H1 (cell line): ENCODE measurements around the gene TMEM204. TPM values are rescaled to one million over a fixed set of nuclear protein-coding genes. Genes with fewer than 3 reads are reported as not detected.

Source experiments
- CTCF ChIA-PET: fragments of 300-600 bp; sonication (Branson Sonifier 250); formaldehyde crosslinking; loops from one replicate; lab custom pipeline; 2021; ENCODE audit not compliant: partially characterized antibody; lab: Charles Lee
- POLR2A ChIA-PET: fragments of 300-600 bp; sonication (Branson Sonifier 250); formaldehyde crosslinking; loops from one replicate; lab custom pipeline; 2021; ENCODE audit warnings: inconsistent platforms; ENCODE audit not compliant: partially characterized antibody; lab: Charles Lee
- DNase-seq, 2 experiments: peaks; one replicate each; pipeline versions ENCODE4 v3.0.0 to v3.0.0-alpha.2; 2010 to 2022; ENCODE audit warnings: low spot score in 2 of 2, low read depth in 1 of 2, mixed read lengths in 1 of 2
- FAIRE-seq: peaks from 2 replicates; lab custom pipeline; 2011; peaks lifted over from hg19 to GRCh38; lab: Jason Lieb, UNC
- H2AFZ ChIP-seq: 2 replicates; pipeline ENCODE4 v1.8.1; 2012; ENCODE audit warnings: low read length, inconsistent platforms
- H2AK5ac ChIP-seq: 2 replicates; pipeline ENCODE4 v1.6.1; 2013; ENCODE audit warnings: low read depth, low read length
- H2BK120ac ChIP-seq: replicated peaks from 2 replicates; pipeline ENCODE3; 2013; ENCODE audit warnings: low read depth, low read length, inconsistent platforms
- H2BK12ac ChIP-seq: 2 replicates; pipeline ENCODE4 v1.6.1; 2013; ENCODE audit warnings: low read depth, low read length
- H2BK15ac ChIP-seq: 2 replicates; pipeline ENCODE4 v1.6.1; 2013; ENCODE audit warnings: low read length
- H2BK20ac ChIP-seq: 2 replicates; pipeline ENCODE4 v1.6.1; 2013; ENCODE audit warnings: low read length
- H2BK5ac ChIP-seq: 2 replicates; pipeline ENCODE4 v1.6.1; 2013; ENCODE audit warnings: low read depth, low read length
- H3K14ac ChIP-seq: 2 replicates; pipeline ENCODE4 v1.6.1; 2013; ENCODE audit warnings: inconsistent platforms; ENCODE audit not compliant: insufficient read length
- H3K18ac ChIP-seq: 2 replicates; pipeline ENCODE4 v1.6.1; 2013; ENCODE audit warnings: low read length; ENCODE audit errors: extremely low read depth
- H3K23ac ChIP-seq: 2 replicates; pipeline ENCODE4 v1.6.1; 2013; ENCODE audit warnings: inconsistent platforms; ENCODE audit not compliant: insufficient read length
- H3K23me2 ChIP-seq: 2 replicates; pipeline ENCODE4 v1.6.1; 2013; ENCODE audit warnings: low read depth, low read length
- H3K27ac ChIP-seq: 2 replicates; pipeline ENCODE4 v1.6.1; 2011; ENCODE audit warnings: low read depth, low read length, inconsistent platforms
- H3K27me3 ChIP-seq, 4 experiments: replicated peaks in 1 of 4; 1 replicate in 1 of 4; 2 replicates in 3 of 4; pipeline versions ENCODE4 v1.6.1 to v1.8.1; 2011 to 2013; ENCODE audit warnings: low read length in 3 of 4, mild to moderate bottlenecking in 3 of 4, inconsistent platforms in 2 of 4, mixed read lengths in 2 of 4, moderate library complexity in 1 of 4; ENCODE audit not compliant: control insufficient read depth in 3 of 4, insufficient read depth in 3 of 4; ENCODE audit errors: extremely low read depth in 1 of 4
- H3K36me3 ChIP-seq, 4 experiments: 2 replicates each; pipeline versions ENCODE4 v1.6.1 to v1.8.1; 2011 to 2013; ENCODE audit warnings: mild to moderate bottlenecking in 4 of 4, low read length in 3 of 4, moderate library complexity in 2 of 4, control low read depth in 1 of 4, inconsistent platforms in 1 of 4; ENCODE audit not compliant: insufficient read depth in 4 of 4, control insufficient read depth in 2 of 4
- H3K4ac ChIP-seq: replicated peaks from 2 replicates; pipeline ENCODE3; 2013; ENCODE audit warnings: low read length, low read depth, mixed read lengths, inconsistent platforms; ENCODE audit not compliant: insufficient read length
- H3K4me1 ChIP-seq, 4 experiments: replicated peaks in 1 of 4; 1 replicate in 1 of 4; 2 replicates in 3 of 4; pipeline versions ENCODE4 v1.6.1 to v1.8.1; 2011 to 2013; ENCODE audit warnings: low read length in 3 of 4, inconsistent platforms in 2 of 4, mixed read lengths in 1 of 4; ENCODE audit not compliant: insufficient read depth in 4 of 4, control insufficient read depth in 3 of 4
- H3K4me2 ChIP-seq, 2 experiments: 2 replicates each; pipeline versions ENCODE4 v1.6.1 to v1.8.1; 2011 to 2013; ENCODE audit warnings: low read depth in 2 of 2, low read length in 2 of 2, control low read depth in 1 of 2, inconsistent platforms in 1 of 2, mild to moderate bottlenecking in 1 of 2; ENCODE audit not compliant: insufficient read depth in 1 of 2
- H3K4me3 ChIP-seq, 4 experiments: fragments of 200-600, 300-600 bp in 1 of 4; sonication (generic), shearing (Covaris generic), sonication (Bioruptor Twin) in 1 of 4; 2 replicates each; pipeline versions ENCODE4 v1.5.1 to v1.8.1; 2011 to 2016; ENCODE audit warnings: low read length in 4 of 4, low read depth in 3 of 4, control low read depth in 2 of 4, inconsistent platforms in 2 of 4, mild to moderate bottlenecking in 2 of 4, mixed read lengths in 1 of 4, moderate library complexity in 1 of 4; ENCODE audit not compliant: insufficient read depth in 2 of 4; ENCODE audit errors: extremely low read depth in 1 of 4
- H3K56ac ChIP-seq: replicated peaks from 2 replicates; pipeline ENCODE3; 2013; ENCODE audit warnings: low read depth, mild to moderate bottlenecking, mixed read lengths, low read length, inconsistent platforms; ENCODE audit not compliant: insufficient read length
- H3K79me1 ChIP-seq: 2 replicates; pipeline ENCODE4 v1.6.1; 2013; ENCODE audit warnings: low read depth, low read length, control low read depth
- H3K79me2 ChIP-seq, 2 experiments: 2 replicates each; pipeline versions ENCODE4 v1.6.1 to v1.8.1; 2012 to 2013; ENCODE audit warnings: low read length in 2 of 2, mild to moderate bottlenecking in 2 of 2, inconsistent platforms in 1 of 2; ENCODE audit not compliant: insufficient read depth in 2 of 2, control insufficient read depth in 1 of 2
- H3K9ac ChIP-seq, 4 experiments: replicated peaks in 1 of 4; 1 replicate in 1 of 4; 2 replicates in 3 of 4; pipeline versions ENCODE4 v1.6.1 to v1.8.1; 2011 to 2013; ENCODE audit warnings: low read depth in 3 of 4, low read length in 3 of 4, control low read depth in 2 of 4, mild to moderate bottlenecking in 2 of 4, moderate library complexity in 2 of 4, inconsistent platforms in 1 of 4; ENCODE audit errors: extremely low read depth in 1 of 4
- H3K9me3 ChIP-seq, 2 experiments: 2 replicates each; pipeline versions ENCODE4 v1.6.1 to v1.8.1; 2012 to 2013; ENCODE audit warnings: mild to moderate bottlenecking in 2 of 2, moderate library complexity in 2 of 2, control low read depth in 1 of 2, inconsistent platforms in 1 of 2, low read depth in 1 of 2, low read length in 1 of 2, mixed read lengths in 1 of 2; ENCODE audit not compliant: insufficient read depth in 2 of 2
- H4K20me1 ChIP-seq, 2 experiments: replicated peaks in 1 of 2; 2 replicates each; pipeline versions ENCODE3 to v1.8.1; 2011 to 2013; ENCODE audit warnings: inconsistent platforms in 2 of 2, low read length in 2 of 2, mild to moderate bottlenecking in 1 of 2; ENCODE audit not compliant: insufficient read depth in 2 of 2, control insufficient read depth in 1 of 2
- H4K5ac ChIP-seq: 2 replicates; pipeline ENCODE4 v1.6.1; 2013; ENCODE audit warnings: low read length, low read depth, mixed read lengths, inconsistent platforms; ENCODE audit not compliant: insufficient read length
- H4K8ac ChIP-seq: 2 replicates; pipeline ENCODE4 v1.8.0; 2013; ENCODE audit warnings: mild to moderate bottlenecking, moderate library complexity, low read length, inconsistent platforms; ENCODE audit not compliant: insufficient read depth; ENCODE audit errors: extremely low read depth
- H4K91ac ChIP-seq: replicated peaks from 2 replicates; pipeline ENCODE3; 2013; ENCODE audit warnings: low read length, mixed read lengths, inconsistent platforms; ENCODE audit not compliant: insufficient read length
- CBX5 ChIP-seq: fragments of 300-800, 300-1000 bp; sonication (generic); IDR thresholded peaks from 2 replicates; pipeline ENCODE4 v1.7.1; 2016; ENCODE audit warnings: antibody characterized with exemption, low read length, low read depth
- CHD2 ChIP-seq: IDR thresholded peaks from 2 replicates; pipeline ENCODE4 v1.6.1; 2012; ENCODE audit warnings: low read length, improper control_type of control experiment
- CREB1 ChIP-seq: IDR thresholded peaks from 2 replicates; pipeline ENCODE4 v1.6.1; 2012; ENCODE audit warnings: inconsistent platforms
- CTBP2 ChIP-seq: IDR thresholded peaks from 2 replicates; pipeline ENCODE4 v1.7.0; 2011; ENCODE audit warnings: borderline replicate concordance, mild to moderate bottlenecking, moderate library complexity, mixed read lengths, low read length; ENCODE audit not compliant: insufficient read depth, insufficient read length
- KDM5A ChIP-seq: fragments of 200-600 bp; IDR thresholded peaks from 2 replicates; pipeline ENCODE4 v1.7.1; 2012; ENCODE audit warnings: mild to moderate bottlenecking, low read length, inconsistent platforms, mixed read lengths
- MAFK ChIP-seq: IDR thresholded peaks from 2 replicates; pipeline ENCODE4 v1.6.1; 2012; ENCODE audit warnings: low read depth, mild to moderate bottlenecking, improper control_type of control experiment, low read length
- NANOG ChIP-seq: IDR thresholded peaks from 2 replicates; pipeline ENCODE4 v1.6.1; 2011; ENCODE audit warnings: low read length, low read depth, mild to moderate bottlenecking, inconsistent platforms; ENCODE audit not compliant: insufficient read depth, poor library complexity, severe bottlenecking
- RFX5 ChIP-seq: IDR thresholded peaks from 2 replicates; pipeline ENCODE4 v1.6.1; 2011; ENCODE audit warnings: low read depth, low read length, improper control_type of control experiment, borderline replicate concordance
- SIX5 ChIP-seq: IDR thresholded peaks from 2 replicates; pipeline ENCODE4 v1.6.1; 2011; ENCODE audit warnings: mild to moderate bottlenecking, low read depth, low read length
- SP4 ChIP-seq: IDR thresholded peaks from 2 replicates; pipeline ENCODE4 v1.6.1; 2012; ENCODE audit warnings: low read length, inconsistent platforms
- TBP ChIP-seq: IDR thresholded peaks from 2 replicates; pipeline ENCODE4 v1.6.1; 2011; ENCODE audit warnings: low read depth, low read length, improper control_type of control experiment
- YY1 ChIP-seq: IDR thresholded peaks from 2 replicates; pipeline ENCODE4 v1.6.1; 2011; ENCODE audit warnings: low read depth, mild to moderate bottlenecking, low read length
- ZNF274 ChIP-seq: IDR thresholded peaks from 2 replicates; pipeline ENCODE4 v1.7.0; 2012; ENCODE audit warnings: low read length, borderline replicate concordance; ENCODE audit errors: extremely low read depth
- WGBS, 2 experiments: shearing (Covaris generic) in 1 of 2; methylation state at CpG; one replicate each; pipeline versions ENCODE4 v1.1.6 to v1.1.7; 2013 to 2015; ENCODE audit warnings: low lambda C conversion rate in 2 of 2, mixed read lengths in 2 of 2, inconsistent platforms in 1 of 2, low coverage in 1 of 2, missing lambda C conversion rate in 1 of 2; ENCODE audit not compliant: insufficient replicate concordance in 2 of 2, insufficient coverage in 1 of 2, insufficient read length in 1 of 2; ENCODE audit errors: extremely low coverage in 1 of 2, missing lambda C conversion rate in 1 of 2; 5-methylcytosine and 5-hydroxymethylcytosine counted together
- polyA plus RNA-seq, 7 experiments: library from polyadenylated mRNA; depleted of rRNA in 3 of 7; stranded (reverse) in 5 of 7; unstranded in 2 of 7; fragments of >200 nt in 5 of 7; fragments of 200-250 nt in 2 of 7; gene quantifications; 1 replicate in 5 of 7; 2 replicates in 1 of 7; 4 replicates in 1 of 7; pipeline versions ENCODE4 v1.2.1 to v1.2.3, GENCODE V29; 2011 to 2013; ENCODE audit warnings: missing spikeins in 2 of 7, mixed read lengths in 2 of 7
- total RNA-seq: library from RNA; stranded (reverse); fragmentation: NEBNext Ultra II Directional; extraction: Animal tissue kit (Norgen Biotek cat#: 25700); gene quantifications from 2 replicates; pipeline ENCODE4 v1.2.1, GENCODE V29; 2021

Gene TMEM204
- total and polyA plus RNA-seq, 2 of the 8 experiments (the other 6 are each of a cell fraction or from before 2014, with no cell fraction given) = not detected

DNA sequence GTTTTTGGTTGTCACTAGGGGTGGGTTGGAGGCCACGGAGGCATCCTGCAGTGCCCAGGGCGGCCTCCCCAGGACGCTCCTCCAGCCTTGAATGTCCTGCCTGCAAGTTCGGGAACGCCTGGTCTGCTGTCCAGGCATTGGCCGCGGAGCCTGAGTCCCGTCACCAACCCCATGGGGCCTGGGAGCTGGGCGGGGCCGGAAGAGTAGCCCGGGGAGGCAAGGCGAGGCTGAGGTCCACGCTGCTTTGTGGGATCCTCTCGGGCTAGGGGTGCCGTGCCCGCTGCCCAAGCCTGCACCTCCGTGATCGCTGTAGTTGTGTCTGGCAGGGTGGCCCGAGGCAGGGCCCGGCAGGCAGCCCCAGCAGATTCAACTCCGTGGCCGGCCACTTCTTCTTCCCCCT, 27.6 kb upstream of the TMEM204 start:
- Histone ChIP-seq H3K4ac (no peak overlapping the region), H3K4me3 (no peak overlapping the region), H3K79me1 (no peaks in the 10 kb centered on the region), H3K23ac (no peak overlapping the region), H3K27ac (no peak overlapping the region), H4K91ac (no peak overlapping the region), H3K14ac (no peak overlapping the region), H3K23me2 (no peaks in the 10 kb centered on the region), H2BK5ac (no peak overlapping the region), H4K5ac (no peak overlapping the region), H3K56ac (no peak overlapping the region), H3K79me2 (no peaks in the 10 kb centered on the region), H2AFZ (no peak overlapping the region), H4K20me1 (peaks cover 3 to 4% of the 10 kb centered on the region in 2 experiments), H4K8ac (no peak overlapping the region), H2BK12ac (no peak overlapping the region), H3K4me2 (no peak overlapping the region), H2AK5ac (no peak overlapping the region), H3K4me1 (no peaks in the 10 kb centered on the region), H3K9ac (no peak overlapping the region), H2BK15ac (no peak overlapping the region), H2BK120ac (no peak overlapping the region), H3K36me3 (peaks cover 14 to 50% (median 24%) of the 10 kb centered on the region in 4 experiments; a peak in 7 of 8 replicates), H3K18ac (no peak overlapping the region), H3K9me3 (no peaks in the 10 kb centered on the region), H2BK20ac (no peak overlapping the region), H3K27me3 (no peaks in the 10 kb centered on the region)
- DNase-seq (no peak), FAIRE-seq (no peak)
- POLR2A ChIA-PET = interaction anchor here (1.4 to 10.3 kb wide), 3 partner anchors 10 to 27 kb away, joined by 3 to 175 read pairs (median 11); partner anchors contain the start of genes PTX4 and TELO2
- CTCF ChIA-PET = no interaction called here
- TF ChIP-seq KDM5A (no peak), SP4 (no peak), SIX5 (no peak), YY1 (no peak), CHD2 (no peak), CTBP2 (no peak), TBP (no peak), NANOG (no peak), CBX5 (no peak), RFX5 (no peak), ZNF274 (no peak), CREB1 (no peak), MAFK (no peak)
- WGBS, 2 experiments = 88% methylated on average over 18 of the region's 22 CpGs; no CpG with 5 or more reads in 1 of the 2 experiments
